ENCODE measurements around the gene SLC24A4.

Gene SLC24A4

GRCh38 chr14:92407410-92407809, 84.4 kb downstream of the SLC24A4 start:
- DNase-seq, result no peak

- no peak for DNase-seq
These were observed 86.1 kb downstream of the SLC24A4 start for GRCh38 chr14:92409043-92409442.

- no peak for DNase-seq
These were observed 88.2 kb downstream of the SLC24A4 start for GRCh38 chr14:92411135-92411534.

GRCh38 chr14:92411941-92412340, 89.0 kb downstream of the SLC24A4 start:
- no peak for DNase-seq

GRCh38 chr14:92412912-92413311, 89.9 kb downstream of the SLC24A4 start:
- no peak for DNase-seq

- no peak for DNase-seq
These were observed 90.4 kb downstream of the SLC24A4 start for GRCh38 chr14:92413379-92413778.

GRCh38 chr14:92414690-92415445, 91.9 kb downstream of the SLC24A4 start:
- DNase-seq, result no peak

- DNase-seq, result no peak
These were observed 93.0 kb downstream of the SLC24A4 start for GRCh38 chr14:92415969-92416368.

GRCh38 chr14:92416544-92416943, 93.6 kb downstream of the SLC24A4 start:
- DNase-seq, result no peak

GRCh38 chr14:92417759-92418158, 94.8 kb downstream of the SLC24A4 start:
- DNase-seq, result no peak

GRCh38 chr14:92421751-92422150, 98.8 kb downstream of the SLC24A4 start:
- DNase-seq, result no peak

GRCh38 chr14:92425101-92425500, 102.1 kb downstream of the SLC24A4 start:
- DNase-seq, result peak; percentile 13 to 64

GRCh38 chr14:92426237-92426636, 103.3 kb downstream of the SLC24A4 start:
- no peak for DNase-seq

GRCh38 chr14:92427096-92427495, 104.1 kb downstream of the SLC24A4 start:
- DNase-seq, result no peak

- no peak for DNase-seq
These were observed 107.7 kb downstream of the SLC24A4 start for GRCh38 chr14:92430686-92431085.

- no peak for DNase-seq
These were observed 108.3 kb downstream of the SLC24A4 start for GRCh38 chr14:92431199-92431725.

- DNase-seq, result no peak
These were observed 110.4 kb downstream of the SLC24A4 start for GRCh38 chr14:92433407-92433806.

GRCh38 chr14:92435154-92435553, 112.2 kb downstream of the SLC24A4 start:
- no peak for DNase-seq

GRCh38 chr14:92436115-92436776, 113.3 kb downstream of the SLC24A4 start:
- DNase-seq, result no peak

GRCh38 chr14:92437309-92437708, 114.3 kb downstream of the SLC24A4 start:
- no peak for DNase-seq

- no peak for DNase-seq
These were observed 114.8 kb downstream of the SLC24A4 start for GRCh38 chr14:92437729-92438285.

- DNase-seq, result no peak
These were observed 116.8 kb downstream of the SLC24A4 start for GRCh38 chr14:92439537-92440344.

Data from SW 1271 (cell line).